HepG2 (cell line): Measurements from ENCODE around the gene ECSIT. TPM values are rescaled to one million over a fixed set of nuclear protein-coding genes. Genes with fewer than 3 reads are reported as not detected.

Experiments
- ARID2 ChIP-seq: sonication (generic); formaldehyde crosslinking; IDR thresholded peaks from 2 replicates; pipeline ENCODE4 v1.8.1; 2022; ENCODE audit warnings: mild to moderate bottlenecking, missing genetic modification reagents, borderline replicate concordance
- ARNT ChIP-seq: fragments of 450-650 bp; IDR thresholded peaks from 2 replicates; pipeline ENCODE4 v1.6.1; 2017
- GTF3A ChIP-seq: sonication (generic); formaldehyde crosslinking; conservative IDR thresholded peaks from 2 replicates; pipeline ENCODE4 v1.4.0; 2020; ENCODE audit warnings: mild to moderate bottlenecking, missing genetic modification reagents
- HOXD1 ChIP-seq: sonication (generic); formaldehyde crosslinking; IDR thresholded peaks from 2 replicates; pipeline ENCODE4 v1.5.0; 2020; ENCODE audit warnings: missing genetic modification reagents
- MTERF4 ChIP-seq: sonication (generic); formaldehyde crosslinking; IDR thresholded peaks from 2 replicates; pipeline ENCODE4 v1.8.0; 2023; ENCODE audit warnings: mild to moderate bottlenecking, missing genetic modification reagents
- NCOA1 ChIP-seq: sonication (generic); formaldehyde crosslinking; IDR thresholded peaks from 2 replicates; pipeline ENCODE4 v1.9.0; 2021; ENCODE audit warnings: missing genetic modification reagents
- NPAS2 ChIP-seq: sonication (generic); formaldehyde crosslinking; IDR thresholded peaks from 2 replicates; pipeline ENCODE4 v1.8.0; 2022; ENCODE audit warnings: mild to moderate bottlenecking, missing genetic modification reagents, borderline replicate concordance
- RFX3 ChIP-seq: IDR thresholded peaks from 2 replicates; pipeline ENCODE4 v1.6.1; 2016; ENCODE audit warnings: missing biosample characterization, missing genetic modification reagents
- THYN1 ChIP-seq: sonication (generic); formaldehyde crosslinking; IDR thresholded peaks from 2 replicates; pipeline ENCODE4 v1.8.1; 2023; ENCODE audit warnings: low read depth, mild to moderate bottlenecking, moderate library complexity, missing genetic modification reagents, borderline replicate concordance
- U2AF1 ChIP-seq: fragments of 200-400 bp; formaldehyde crosslinking; optimal IDR thresholded peaks from 2 replicates; pipeline ENCODE3; 2017; ENCODE audit warnings: mild to moderate bottlenecking, low read depth, low read length
- U2AF2 ChIP-seq: fragments of 200-400 bp; formaldehyde crosslinking; IDR thresholded peaks from 2 replicates; pipeline ENCODE4 v1.6.1; 2017; ENCODE audit warnings: low read depth, mild to moderate bottlenecking, low read length
- ZBTB2 ChIP-seq: sonication (generic); formaldehyde crosslinking; IDR thresholded peaks from 2 replicates; pipeline ENCODE4 v1.8.0; 2022; ENCODE audit warnings: low read depth, missing genetic modification reagents
- ZBTB3 ChIP-seq: sonication (generic); formaldehyde crosslinking; IDR thresholded peaks from 2 replicates; pipeline ENCODE4 v1.4.0; 2020; ENCODE audit warnings: low read depth, mild to moderate bottlenecking, moderate library complexity, missing genetic modification reagents, borderline replicate concordance
- ZFP36L1 ChIP-seq: sonication (generic); formaldehyde crosslinking; IDR thresholded peaks from 2 replicates; pipeline ENCODE4 v1.8.0; 2022; ENCODE audit warnings: mild to moderate bottlenecking, missing genetic modification reagents, moderate library complexity
- ZNF180 ChIP-seq: sonication (generic); formaldehyde crosslinking; IDR thresholded peaks from 2 replicates; pipeline ENCODE4 v1.4.0; 2020; ENCODE audit warnings: low read depth, missing genetic modification reagents, borderline replicate concordance
- ZNF281 ChIP-seq: sonication (generic); formaldehyde crosslinking; IDR thresholded peaks from 2 replicates; pipeline ENCODE4 v1.4.0; 2020; ENCODE audit warnings: missing genetic modification reagents, borderline replicate concordance
- ZNF432 ChIP-seq: sonication (generic); formaldehyde crosslinking; IDR thresholded peaks from 2 replicates; pipeline ENCODE4 v1.5.0; 2020; ENCODE audit warnings: missing genetic modification reagents, mild to moderate bottlenecking, borderline replicate concordance
- ZNF577 ChIP-seq: sonication (generic); formaldehyde crosslinking; IDR thresholded peaks from 2 replicates; pipeline ENCODE4 v1.4.0; 2020; ENCODE audit warnings: mild to moderate bottlenecking, low read depth, missing genetic modification reagents, borderline replicate concordance
- ZNF7 ChIP-seq: IDR thresholded peaks from 2 replicates; pipeline ENCODE4 v1.6.1; 2016; ENCODE audit warnings: missing biosample characterization, missing genetic modification reagents
- ZNF749 ChIP-seq: sonication (generic); formaldehyde crosslinking; IDR thresholded peaks from 2 replicates; pipeline ENCODE4 v1.8.0; 2022; ENCODE audit warnings: mild to moderate bottlenecking, missing genetic modification reagents, moderate library complexity, borderline replicate concordance
- ZSCAN30 ChIP-seq: sonication (generic); formaldehyde crosslinking; IDR thresholded peaks from 2 replicates; pipeline ENCODE4 v1.5.0; 2020; ENCODE audit warnings: mild to moderate bottlenecking, missing genetic modification reagents
- polyA plus RNA-seq, 8 experiments: library from polyadenylated mRNA; depleted of rRNA in 3 of 8; stranded (reverse) in 7 of 8; unstranded in 1 of 8; fragments of >200 nt; fragmentation: Illumina TruSeq in 4 of 8; extraction: Trizol in 4 of 8; gene quantifications; 2 replicates each; pipeline versions ENCODE4 v1.2.1 to v1.2.3, GENCODE V29; 2011 to 2016; ENCODE audit warnings: low read depth in 4 of 8, missing spikeins in 1 of 8, mixed read lengths in 1 of 8; ENCODE audit not compliant: insufficient read depth in 1 of 8
- total RNA-seq, 5 experiments: library from RNA; depleted of rRNA; stranded (reverse); fragments of >200 nt; fragmentation: Illumina TruSeq; extraction: Trizol; gene quantifications; 2 replicates each; pipeline ENCODE4 v1.2.3, GENCODE V29; 2016; ENCODE audit warnings: low read depth in 1 of 5
- TF ChIP-seq, protein P1 (sequence below): sonication (generic); formaldehyde crosslinking; IDR thresholded peaks from 2 replicates; pipeline ENCODE4; 2020; ENCODE audit warnings: missing genetic modification reagents, mild to moderate bottlenecking, borderline replicate concordance

Gene ECSIT
- total and polyA plus RNA-seq, 2 of the 13 experiments (the other 11 are each of a cell fraction or from before 2014, with no cell fraction given): 36.4 to 62.3 TPM

GRCh38 chr19:11482384-11483050 lies 46.4 kb downstream of the ECSIT start (continued):
- TF ChIP-seq RFX3 (CRISPR knock-in tag): no peak
- peak; percentile 80; the same call in 1 of the 2 replicates for TF ChIP-seq ZNF749
- no peak for TF ChIP-seq ZNF180
- no peak for TF ChIP-seq GTF3A
- TF ChIP-seq U2AF2: no peak
- TF ChIP-seq ARID2: peak; percentile 85; the same call in 1 of the 2 replicates
- TF ChIP-seq, protein P1, sequence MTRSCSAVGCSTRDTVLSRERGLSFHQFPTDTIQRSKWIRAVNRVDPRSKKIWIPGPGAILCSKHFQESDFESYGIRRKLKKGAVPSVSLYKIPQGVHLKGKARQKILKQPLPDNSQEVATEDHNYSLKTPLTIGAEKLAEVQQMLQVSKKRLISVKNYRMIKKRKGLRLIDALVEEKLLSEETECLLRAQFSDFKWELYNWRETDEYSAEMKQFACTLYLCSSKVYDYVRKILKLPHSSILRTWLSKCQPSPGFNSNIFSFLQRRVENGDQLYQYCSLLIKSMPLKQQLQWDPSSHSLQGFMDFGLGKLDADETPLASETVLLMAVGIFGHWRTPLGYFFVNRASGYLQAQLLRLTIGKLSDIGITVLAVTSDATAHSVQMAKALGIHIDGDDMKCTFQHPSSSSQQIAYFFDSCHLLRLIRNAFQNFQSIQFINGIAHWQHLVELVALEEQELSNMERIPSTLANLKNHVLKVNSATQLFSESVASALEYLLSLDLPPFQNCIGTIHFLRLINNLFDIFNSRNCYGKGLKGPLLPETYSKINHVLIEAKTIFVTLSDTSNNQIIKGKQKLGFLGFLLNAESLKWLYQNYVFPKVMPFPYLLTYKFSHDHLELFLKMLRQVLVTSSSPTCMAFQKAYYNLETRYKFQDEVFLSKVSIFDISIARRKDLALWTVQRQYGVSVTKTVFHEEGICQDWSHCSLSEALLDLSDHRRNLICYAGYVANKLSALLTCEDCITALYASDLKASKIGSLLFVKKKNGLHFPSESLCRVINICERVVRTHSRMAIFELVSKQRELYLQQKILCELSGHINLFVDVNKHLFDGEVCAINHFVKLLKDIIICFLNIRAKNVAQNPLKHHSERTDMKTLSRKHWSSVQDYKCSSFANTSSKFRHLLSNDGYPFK (CRISPR knock-in tag): no peak
- TF ChIP-seq MTERF4 (CRISPR knock-in tag): no peak
- TF ChIP-seq ZBTB2 (CRISPR knock-in tag): no peak
- no peak for TF ChIP-seq U2AF1
- TF ChIP-seq NCOA1 (CRISPR knock-in tag): no peak
- no peak for TF ChIP-seq ZSCAN30 (CRISPR knock-in tag)
- TF ChIP-seq THYN1 (CRISPR knock-in tag): no peak
- TF ChIP-seq ZNF577 (CRISPR knock-in tag): 0 out of 2 replicates have a peak, but pooled peaks have one; percentile 31
- no peak for TF ChIP-seq ARNT
- TF ChIP-seq NPAS2: 0 out of 2 replicates have a peak, but pooled peaks have one; percentile 84
- TF ChIP-seq ZNF281 (CRISPR knock-in tag): peak; percentile 20; the same call in 1 of the 2 replicates
- no peak; the same call in 1 of the 2 replicates for TF ChIP-seq ZBTB3 (CRISPR knock-in tag)
- no peak for TF ChIP-seq ZNF7 (CRISPR knock-in tag)
- 0 out of 2 replicates have a peak, but pooled peaks have one; percentile 48 for TF ChIP-seq ZNF432
- 0 out of 2 replicates have a peak, but pooled peaks have one; percentile 26 for TF ChIP-seq ZFP36L1 (CRISPR knock-in tag)
- TF ChIP-seq HOXD1 (CRISPR knock-in tag): peak; percentile 83
